Activated CD4-positive, alpha-beta T cell treated with anti-CD3 and anti-CD28 coated beads for 36 hours (primary cell): Measurements from ENCODE around the gene LDLRAD4. TPM values are rescaled to one million over a fixed set of nuclear protein-coding genes. Genes with fewer than 3 reads are reported as not detected.

Experiments
- ATAC-seq: fragments of 200-7000 bp; cut with Tn5 transposase; one replicate; pipeline ENCODE4 v1.10.0; 2021; ENCODE audit warnings: mild to moderate bottlenecking, moderate library complexity
- CTCF ChIA-PET: fragments of 350-600 bp; sonication (Branson Sonifier 250); formaldehyde crosslinking; loops from one replicate; lab custom pipeline; 2021; ENCODE audit warnings: antibody characterized with exemption; lab: Charles Lee
- POLR2A ChIA-PET: fragments of 350-600 bp; sonication (Branson Sonifier 250); formaldehyde crosslinking; loops from one replicate; lab custom pipeline; 2021; ENCODE audit warnings: antibody characterized with exemption, inconsistent platforms; lab: Charles Lee
- DNase-seq: peaks from one replicate; pipeline ENCODE4 v3.0.0-alpha.2; 2020
- H3K27ac Mint-ChIP-seq: one replicate; pipeline ENCODE4 v1.8.0; 2021; ENCODE audit warnings: mixed read lengths
- H3K27me3 Mint-ChIP-seq: one replicate; pipeline ENCODE4 v1.8.0; 2021; ENCODE audit warnings: mixed read lengths
- H3K36me3 Mint-ChIP-seq: one replicate; pipeline ENCODE4 v1.8.0; 2021; ENCODE audit warnings: low read depth, mixed read lengths
- H3K4me1 Mint-ChIP-seq: one replicate; pipeline ENCODE4 v1.8.0; 2021; ENCODE audit warnings: mixed read lengths
- H3K4me3 Mint-ChIP-seq: one replicate; pipeline ENCODE4 v1.8.0; 2021; ENCODE audit warnings: mild to moderate bottlenecking, moderate library complexity, mixed read lengths
- H3K9me3 Mint-ChIP-seq: one replicate; pipeline ENCODE4 v1.8.0; 2021; ENCODE audit warnings: low read depth, mixed read lengths
- intact Hi-C, 2 experiments: fragments of 100-400 bp; cut with DNase I in 1 of 2; cut with micrococcal nuclease in 1 of 2; formaldehyde crosslinking; loops; one replicate each; pipeline versions ENCODE4 v1.14.2 to v1.15.1; 2022 to 2024; cut with DNase I, micrococcal nuclease
- total RNA-seq, 2 experiments: library from RNA; stranded (reverse); gene quantifications; one replicate each; pipeline ENCODE4 v1.2.3, GENCODE V29; 2021

Gene LDLRAD4
- total RNA-seq, 2 experiments from 2014 or later = 29.3 to 32.2 TPM

GRCh38 chr18:13524054-13524453, 305.5 kb downstream of the LDLRAD4 start:
- POLR2A ChIA-PET = no interaction called here
- DNase-seq (no peak), ATAC-seq (no peak)
- Mint-ChIP-seq H3K27me3 (no peaks in the 10 kb centered on the region), H3K4me1 (peaks cover 22% of the 10 kb centered on the region), H3K27ac (no peak overlapping the region), H3K36me3 (peaks cover 1% of the 10 kb centered on the region), H3K9me3 (no peaks in the 10 kb centered on the region), H3K4me3 (no peak overlapping the region)
- intact Hi-C loops = no loop called here
- CTCF ChIA-PET = interaction anchor here (0.6 to 1.6 kb wide), 5 partner anchors 18 to 308 kb away, joined by 3 to 6 read pairs (median 3); no protein-coding TSS in a partner anchor

DNA sequence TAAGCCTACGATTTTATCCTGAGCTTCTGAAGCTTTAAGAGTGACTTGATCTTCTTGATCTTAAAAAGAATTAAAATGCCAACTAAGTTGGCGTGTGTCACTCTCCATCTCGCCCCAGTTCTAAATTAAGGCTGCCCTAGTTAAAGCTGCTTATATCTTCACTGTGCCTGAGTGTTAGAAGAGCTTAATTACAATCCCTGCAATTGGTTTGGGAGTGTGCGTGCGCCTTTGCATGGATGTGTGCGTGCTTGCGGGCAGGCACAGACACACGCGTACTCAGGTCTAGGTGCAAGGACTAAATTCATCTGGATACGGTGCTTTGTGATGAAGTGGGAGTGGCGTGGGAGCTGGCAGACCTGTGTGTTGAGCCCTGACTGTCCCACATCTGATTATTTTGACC, 306.3 kb downstream of the LDLRAD4 start:
- ATAC-seq (no peak), DNase-seq (no peak)
- H3K27ac Mint-ChIP-seq = no peak overlapping the region
- H3K9me3 Mint-ChIP-seq = no peaks in the 10 kb centered on the region
- CTCF ChIA-PET = interaction anchor here (0.5 to 1.6 kb wide), 4 partner anchors 18 to 308 kb away, joined by 3 to 6 read pairs (median 4); no protein-coding TSS in a partner anchor
- H3K27me3 Mint-ChIP-seq = no peaks in the 10 kb centered on the region
- H3K36me3 Mint-ChIP-seq = no peaks in the 10 kb centered on the region
- POLR2A ChIA-PET = no interaction called here
- H3K4me3 Mint-ChIP-seq = no peak overlapping the region
- intact Hi-C loops = no loop called here
- H3K4me1 Mint-ChIP-seq = peaks cover 24% of the 10 kb centered on the region

GRCh38 chr18:13525381-13526029, 306.9 kb downstream of the LDLRAD4 start:
- DNase-seq (no peak), ATAC-seq (no peak)
- Mint-ChIP-seq H3K36me3 (no peaks in the 10 kb centered on the region), H3K9me3 (no peaks in the 10 kb centered on the region), H3K4me3 (no peak overlapping the region), H3K27me3 (no peaks in the 10 kb centered on the region), H3K27ac (no peak overlapping the region), H3K4me1 (peaks cover 26% of the 10 kb centered on the region)
- CTCF ChIA-PET = interaction anchor here (0.8 to 1.4 kb wide), 4 partner anchors 14 to 309 kb away, joined by 3 to 4 read pairs (median 3); no protein-coding TSS in a partner anchor
- POLR2A ChIA-PET = no interaction called here
- intact Hi-C loops = no loop called here

GRCh38 chr18:13526519-13526918, 308.0 kb downstream of the LDLRAD4 start:
- CTCF ChIA-PET = interaction anchor here (0.8 to 2.2 kb wide), 3 partner anchors 10 to 310 kb away, joined by 3 to 6 read pairs (median 3); no protein-coding TSS in a partner anchor
- H3K4me1 Mint-ChIP-seq = peaks cover 22% of the 10 kb centered on the region
- H3K27me3 Mint-ChIP-seq = no peaks in the 10 kb centered on the region
- DNase-seq (no peak), ATAC-seq (peak; percentile 72)
- no peaks in the 10 kb centered on the region for H3K36me3 Mint-ChIP-seq
- intact Hi-C loops = no loop called here
- no peaks in the 10 kb centered on the region for H3K9me3 Mint-ChIP-seq
- POLR2A ChIA-PET = interaction anchor here (0.7 kb wide), 1 partner anchor 13 kb away, joined by 3 read pairs; no protein-coding TSS in a partner anchor
- no peak overlapping the region for H3K4me3 Mint-ChIP-seq
- H3K27ac Mint-ChIP-seq = peak overlapping the region; percentile 15

GRCh38 chr18:13527256-13527655, 308.7 kb downstream of the LDLRAD4 start:
- Mint-ChIP-seq H3K27ac (no peak overlapping the region), H3K36me3 (no peaks in the 10 kb centered on the region), H3K4me3 (no peak overlapping the region), H3K9me3 (no peaks in the 10 kb centered on the region), H3K4me1 (peaks cover 21% of the 10 kb centered on the region), H3K27me3 (no peaks in the 10 kb centered on the region)
- ChIA-PET POLR2A (interaction anchor here (0.6 kb wide), 1 partner anchor 200 kb away, joined by 3 read pairs; no protein-coding TSS in a partner anchor), CTCF (interaction anchor here (2.2 kb wide), 1 partner anchor 9 kb away, joined by 6 read pairs; no protein-coding TSS in a partner anchor)
- DNase-seq = no peak
- intact Hi-C loops = no loop called here
- no peak for ATAC-seq

DNA sequence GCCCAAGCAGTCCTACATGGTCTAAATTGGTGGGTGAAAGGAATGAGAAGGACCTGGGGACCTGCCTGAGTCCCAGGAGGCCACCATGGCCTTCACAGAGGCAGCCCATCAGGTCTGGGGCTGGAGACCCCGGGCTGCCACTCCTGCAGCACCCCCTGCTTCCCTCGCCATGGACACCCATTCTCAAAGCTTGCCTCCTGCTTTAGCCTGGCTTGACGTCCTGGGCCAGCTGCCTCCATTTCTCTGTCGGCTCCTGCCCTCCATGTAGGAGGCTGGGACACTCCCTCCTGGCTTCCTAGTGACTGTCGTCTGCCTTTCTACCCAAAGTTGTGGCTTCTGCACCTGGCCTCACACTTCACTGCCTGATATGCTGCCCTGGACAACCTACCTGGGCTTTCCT, 309.2 kb downstream of the LDLRAD4 start:
- DNase-seq (no peak), ATAC-seq (no peak)
- POLR2A ChIA-PET = interaction anchor here (0.6 kb wide), 1 partner anchor 200 kb away, joined by 3 read pairs; no protein-coding TSS in a partner anchor
- no peaks in the 10 kb centered on the region for H3K36me3 Mint-ChIP-seq
- H3K9me3 Mint-ChIP-seq = no peaks in the 10 kb centered on the region
- H3K4me3 Mint-ChIP-seq = no peak overlapping the region
- intact Hi-C loops = no loop called here
- no peaks in the 10 kb centered on the region for H3K27me3 Mint-ChIP-seq
- CTCF ChIA-PET = interaction anchor here (0.5 to 2.2 kb wide), 2 partner anchors 9 to 824 kb away, joined by 3 to 6 read pairs; no protein-coding TSS in a partner anchor
- no peak overlapping the region for H3K27ac Mint-ChIP-seq
- H3K4me1 Mint-ChIP-seq = peaks cover 21% of the 10 kb centered on the region

GRCh38 chr18:13528739-13529392, 310.3 kb downstream of the LDLRAD4 start:
- no peaks in the 10 kb centered on the region for H3K9me3 Mint-ChIP-seq
- intact Hi-C loops = no loop called here
- peaks cover 31% of the 10 kb centered on the region for H3K4me1 Mint-ChIP-seq
- H3K27me3 Mint-ChIP-seq = no peaks in the 10 kb centered on the region
- H3K36me3 Mint-ChIP-seq = no peaks in the 10 kb centered on the region
- ChIA-PET CTCF (interaction anchor here (1.0 to 1.2 kb wide), 2 partner anchors 30 to 313 kb away, joined by 3 to 6 read pairs; no protein-coding TSS in a partner anchor), POLR2A (interaction anchor here (0.7 kb wide), 1 partner anchor 169 kb away, joined by 3 read pairs; no protein-coding TSS in a partner anchor)
- no peak overlapping the region for H3K27ac Mint-ChIP-seq
- DNase-seq (no peak), ATAC-seq (no peak)
- H3K4me3 Mint-ChIP-seq = no peak overlapping the region

GRCh38 chr18:13530033-13530878, 311.7 kb downstream of the LDLRAD4 start:
- ATAC-seq (no peak), DNase-seq (no peak)
- CTCF ChIA-PET = interaction anchor here (1.0 to 1.2 kb wide), 2 partner anchors 11 to 28 kb away, joined by 3 to 5 read pairs; no protein-coding TSS in a partner anchor
- intact Hi-C loops = no loop called here
- no peaks in the 10 kb centered on the region for H3K27me3 Mint-ChIP-seq
- H3K27ac Mint-ChIP-seq = no peak overlapping the region
- POLR2A ChIA-PET = no interaction called here
- H3K36me3 Mint-ChIP-seq = no peaks in the 10 kb centered on the region
- no peak overlapping the region for H3K4me3 Mint-ChIP-seq
- H3K4me1 Mint-ChIP-seq = peaks cover 38% of the 10 kb centered on the region
- no peaks in the 10 kb centered on the region for H3K9me3 Mint-ChIP-seq

- H3K9me3 Mint-ChIP-seq = no peaks in the 10 kb centered on the region
- intact Hi-C loops = no loop called here
- DNase-seq (peak; percentile 46), ATAC-seq (peak; percentile 12)
- ChIA-PET CTCF (no interaction called here), POLR2A (interaction anchor here (0.6 kb wide), 1 partner anchor 140 kb away, joined by 3 read pairs; no protein-coding TSS in a partner anchor)
- no peak overlapping the region for H3K4me3 Mint-ChIP-seq
- H3K4me1 Mint-ChIP-seq = peaks cover 41% of the 10 kb centered on the region
- no peaks in the 10 kb centered on the region for H3K36me3 Mint-ChIP-seq
- no peak overlapping the region for H3K27ac Mint-ChIP-seq
- no peaks in the 10 kb centered on the region for H3K27me3 Mint-ChIP-seq
Measured at GRCh38 chr18:13530879-13531387, 312.4 kb downstream of the LDLRAD4 start.

DNA sequence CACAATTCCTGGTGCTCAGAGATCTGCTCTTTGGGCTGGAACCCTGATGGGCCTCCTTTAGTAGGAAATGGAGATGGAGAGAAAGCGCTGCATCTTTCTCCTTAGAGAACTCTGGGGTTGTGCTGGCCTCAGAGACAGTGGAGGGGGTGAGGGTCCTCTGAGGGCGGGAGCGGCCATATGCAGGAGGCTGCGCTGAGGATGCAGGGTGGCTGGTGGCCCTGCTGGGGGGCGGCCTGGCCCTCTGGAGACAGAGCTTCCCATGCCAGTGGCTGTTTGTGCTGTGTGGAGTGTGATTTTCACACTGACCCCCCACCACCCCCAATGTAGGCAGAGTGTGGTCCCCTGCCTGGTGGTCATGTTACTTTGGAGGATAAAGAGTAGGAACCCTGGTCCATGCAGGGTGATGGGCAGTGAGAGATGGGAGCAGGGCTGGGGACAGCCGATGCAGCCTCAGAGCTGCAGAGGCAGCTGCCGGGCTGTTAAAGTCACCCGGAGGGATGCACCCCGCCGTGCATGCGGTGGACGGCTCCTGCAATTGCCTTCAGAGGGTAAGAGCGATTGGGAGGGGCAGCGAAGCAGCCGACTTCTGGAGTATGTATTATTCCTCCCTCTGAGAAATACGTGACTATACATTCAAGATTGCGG, 313.2 kb downstream of the LDLRAD4 start:
- POLR2A ChIA-PET = interaction anchor here (0.6 kb wide), 1 partner anchor 141 kb away, joined by 3 read pairs; no protein-coding TSS in a partner anchor
- CTCF ChIA-PET = no interaction called here
- no peak for DNase-seq
- no peak for ATAC-seq
- no peaks in the 10 kb centered on the region for H3K27me3 Mint-ChIP-seq
- peaks cover 37% of the 10 kb centered on the region for H3K4me1 Mint-ChIP-seq
- intact Hi-C loops = no loop called here
- no peaks in the 10 kb centered on the region for H3K9me3 Mint-ChIP-seq
- H3K27ac Mint-ChIP-seq = no peak overlapping the region
- no peaks in the 10 kb centered on the region for H3K36me3 Mint-ChIP-seq
- no peak overlapping the region for H3K4me3 Mint-ChIP-seq
